Uterus (tissue), 4 donors: ENCODE results near the gene THOC1. TPM values are rescaled to one million over a fixed set of nuclear protein-coding genes. Genes with fewer than 3 reads are reported as not detected.
"Not testable (repeated sequence)": the region's sequence is repeated elsewhere in the genome, so short reads cannot be mapped to it uniquely, and the experiment has no call there.

Experiments
- DNase-seq, 2 donors: peaks; one replicate each; pipeline ENCODE4 v3.0.0-alpha.2; 2019 to 2020
- H3K27ac ChIP-seq, 2 donors: fragments of 200-600 bp; sonication (generic); 1 replicate in 1 of 2; 2 replicates in 1 of 2; pipeline ENCODE4 v1.5.1; 2016 to 2018
- H3K27me3 ChIP-seq, 2 donors: fragments of 200-600 bp; sonication (generic); one replicate each; pipeline ENCODE4 v1.5.1; 2018 to 2019; ENCODE audit warnings: control low read depth in 1 of 2
- H3K36me3 ChIP-seq, 2 donors: fragments of 200-600 bp; sonication (generic); one replicate each; pipeline ENCODE4 v1.5.1; 2019; ENCODE audit warnings: control low read depth in 1 of 2
- H3K4me1 ChIP-seq, 2 donors: fragments of 200-600 bp; sonication (generic); one replicate each; pipeline ENCODE4 v1.5.1; 2018 to 2019; ENCODE audit warnings: control low read depth in 1 of 2
- H3K4me3 ChIP-seq, 2 donors: fragments of 200-600 bp; sonication (generic); 1 replicate in 1 of 2; 2 replicates in 1 of 2; pipeline ENCODE4 v1.5.1; 2018 to 2019; ENCODE audit warnings: mild to moderate bottlenecking in 1 of 2
- H3K9me3 ChIP-seq, 2 donors: fragments of 200-600 bp; sonication (generic); one replicate each; pipeline ENCODE4 v1.5.1; 2019; ENCODE audit warnings: control low read depth in 1 of 2
- CTCF ChIP-seq, 4 experiments: fragments of 200-600 bp in 2 of 4; fragments of 450-650 bp in 2 of 4; sonication (generic) in 2 of 4; IDR thresholded peaks; one replicate each; pipeline ENCODE4 v1.5.1; 2016 to 2019; ENCODE audit warnings: antibody characterized with exemption in 4 of 4, mild to moderate bottlenecking in 2 of 4, moderate library complexity in 1 of 4
- POLR2A ChIP-seq, 2 donors: fragments of 450-650 bp; IDR thresholded peaks; one replicate each; pipeline ENCODE4 v1.6.1; 2016; ENCODE audit warnings: antibody characterized with exemption in 2 of 2, mild to moderate bottlenecking in 1 of 2, moderate library complexity in 1 of 2
- intact Hi-C: fragments of 100-400 bp; cut with DNase I; formaldehyde crosslinking; loops from one replicate; pipeline ENCODE4 v1.15.1; 2023; ENCODE audit warnings: low total_unique reads
- total RNA-seq, 4 donors: library from RNA; depleted of rRNA in 3 of 4; stranded (reverse); fragments of >200 nt in 3 of 4; gene quantifications; one replicate each; pipeline versions ENCODE4 v1.1.0 to v1.2.4, GENCODE V29; 2014 to 2023
- donor health status: DM: yes; HTN: yes; CAD: no.

THOC1 gene
- total RNA-seq, 4 donors from 2014 or later, result 58.2 to 245 (median 98.6) TPM

DNA sequence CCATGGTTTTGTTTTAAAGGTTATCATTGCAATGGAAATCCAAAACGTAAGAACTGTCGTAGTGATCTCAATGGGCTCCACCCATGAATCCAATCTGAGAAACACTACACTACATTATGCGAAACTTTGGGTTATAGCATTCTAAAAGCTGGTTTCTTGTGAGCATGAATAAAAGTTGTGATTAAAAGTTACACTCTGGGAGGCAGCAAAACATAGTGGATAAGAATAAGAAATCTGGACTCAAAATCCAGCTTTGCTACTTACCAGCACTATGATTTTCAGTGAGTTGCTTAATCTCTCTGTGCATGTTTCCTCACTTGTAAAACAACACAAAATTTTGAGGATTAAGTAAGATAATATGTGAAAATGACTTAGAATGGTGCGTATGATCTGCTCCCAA, 25.7 kb upstream of the THOC1 start:
- Histone ChIP-seq H3K4me3 (no peak overlapping the region), H3K4me1 (no peaks in the 10 kb centered on the region), H3K9me3 (no peaks in the 10 kb centered on the region), H3K36me3 (no peaks in the 10 kb centered on the region), H3K27ac (no peak overlapping the region), H3K27me3 (no peaks in the 10 kb centered on the region)
- intact Hi-C loops, result no loop called here
- DNase-seq, result no peak
- TF ChIP-seq CTCF (IDR thresholded peaks at IDR 0.05) (peak in 1 of 4 experiments; percentile 34), POLR2A (IDR thresholded peaks at IDR 0.05) (no peak)

- Histone ChIP-seq H3K36me3 (no peaks in the 10 kb centered on the region), H3K27me3 (no peaks in the 10 kb centered on the region), H3K27ac (no peak overlapping the region), H3K9me3 (no peaks in the 10 kb centered on the region), H3K4me1 (no peaks in the 10 kb centered on the region), H3K4me3 (no peak overlapping the region)
- intact Hi-C loops, result no loop called here
- DNase-seq, result no peak
- TF ChIP-seq CTCF (IDR thresholded peaks at IDR 0.05), result no peak
- TF ChIP-seq POLR2A (IDR thresholded peaks at IDR 0.05), result no peak
These were observed 24.4 kb upstream of the THOC1 start for GRCh38 chr18:292271-292670.

- intact Hi-C loops, result loop anchor here (5.0 kb wide), 1 partner anchor 327 kb away; no protein-coding TSS in a partner anchor
- not testable (repeated sequence) for H3K27me3 ChIP-seq, H3K9me3 ChIP-seq, DNase-seq, H3K4me3 ChIP-seq, H3K36me3 ChIP-seq, H3K4me1 ChIP-seq, H3K27ac ChIP-seq
These were observed 22.1 kb upstream of the THOC1 start for GRCh38 chr18:289970-290369.

DNA sequence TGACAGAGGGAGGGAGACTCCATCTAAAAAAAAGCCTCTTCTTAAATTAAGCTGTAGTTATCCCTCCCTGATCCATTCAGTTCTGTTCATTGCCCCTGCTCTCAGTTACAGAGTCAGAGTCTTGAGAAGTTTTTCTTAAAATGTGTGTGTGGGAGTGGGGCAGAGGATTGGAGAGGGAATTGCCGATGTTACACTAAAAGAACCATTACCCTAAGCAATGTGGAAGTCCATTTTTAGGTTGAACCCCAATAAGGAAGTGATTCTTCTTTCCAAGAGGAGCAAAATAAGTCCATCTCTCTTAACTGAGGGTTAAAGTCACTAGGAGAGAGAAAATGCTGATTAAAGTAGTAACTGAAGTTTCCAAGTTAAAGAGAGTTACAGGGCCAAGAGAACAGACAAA, 21.2 kb upstream of the THOC1 start:
- Histone ChIP-seq H3K27me3 (no peaks in the 10 kb centered on the region), H3K9me3 (no peaks in the 10 kb centered on the region), H3K4me1 (no peaks in the 10 kb centered on the region), H3K36me3 (no peaks in the 10 kb centered on the region), H3K27ac (no peak overlapping the region), H3K4me3 (no peak overlapping the region)
- no peak for DNase-seq
- intact Hi-C loops, result loop anchor here (5.0 kb wide), 1 partner anchor 328 kb away; no protein-coding TSS in a partner anchor
- TF ChIP-seq CTCF (IDR thresholded peaks at IDR 0.05) (no peak), POLR2A (IDR thresholded peaks at IDR 0.05) (no peak)

DNA sequence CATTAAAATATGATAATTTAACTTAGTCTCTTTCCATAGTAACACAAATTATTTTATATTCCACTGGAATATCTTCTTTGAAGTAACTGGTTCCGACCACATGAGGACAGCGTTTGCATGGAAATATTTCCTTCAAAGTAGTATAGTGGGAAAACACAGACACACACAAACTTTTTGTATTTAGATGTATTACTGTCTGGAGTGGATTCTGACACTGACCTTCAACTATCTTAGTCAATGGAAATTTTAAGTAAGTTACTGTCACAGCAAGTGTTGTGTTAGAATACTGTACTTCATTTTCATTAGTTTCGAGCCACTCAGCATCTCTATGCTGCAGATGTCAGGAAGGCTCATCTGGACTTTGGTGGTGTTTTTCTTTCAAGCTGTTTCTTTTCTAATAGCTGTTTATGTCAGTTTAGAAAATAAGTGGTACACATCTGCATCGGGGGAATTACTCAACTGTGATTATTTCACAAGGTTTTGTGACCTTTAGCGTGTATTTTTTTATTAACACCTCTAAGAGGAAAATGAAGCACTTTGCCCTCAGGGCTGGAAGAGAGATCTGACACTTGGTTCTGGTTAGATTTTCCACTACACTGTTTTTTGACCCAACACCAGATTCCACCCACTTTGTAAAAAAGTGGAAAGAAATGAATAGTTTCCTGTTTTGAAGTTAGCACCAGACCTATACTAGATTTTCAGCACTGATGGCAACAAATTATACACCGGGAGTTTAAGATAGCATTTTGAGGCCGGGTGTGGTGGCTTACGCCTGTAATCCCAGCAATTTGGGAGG, 18.9 kb upstream of the THOC1 start:
- H3K27me3 ChIP-seq, result no peaks in the 10 kb centered on the region
- no peak overlapping the region for H3K27ac ChIP-seq
- H3K36me3 ChIP-seq, result no peaks in the 10 kb centered on the region
- no peak for DNase-seq
- no peaks in the 10 kb centered on the region for H3K4me1 ChIP-seq
- intact Hi-C loops, result loop anchor here (5.0 kb wide), 1 partner anchor 331 kb away; no protein-coding TSS in a partner anchor
- TF ChIP-seq POLR2A (IDR thresholded peaks at IDR 0.05) (no peak), CTCF (IDR thresholded peaks at IDR 0.05) (peak; percentile 48 to 64 (median 51))
- no peaks in the 10 kb centered on the region for H3K9me3 ChIP-seq
- H3K4me3 ChIP-seq, result no peak overlapping the region
